ENCODE measurements around the gene TUBGCP5.
"Not testable (repeated sequence)": the region's sequence is repeated elsewhere in the genome, so short reads cannot be mapped to it uniquely, and the experiment has no call there.

TUBGCP5 gene

GRCh38 chr15:23039143-23039916, at the start of gene TUBGCP5:
Gene TUBGCP5, minus strand, starts transcription at chr15:23039569. Its CDS starts 26 bp downstream, at chr15:23039543.
- DNase-seq (ENCODE audit: low read depth): peak; percentile 76

GRCh38 chr15:23083115-23083514, 43.7 kb upstream of the TUBGCP5 start:
- DNase-seq (ENCODE audit: low read depth): no peak

- DNase-seq (ENCODE audit: low read depth): not testable (repeated sequence)
Measured at GRCh38 chr15:23081996-23082737, 42.8 kb upstream of the TUBGCP5 start.

- no peak for DNase-seq (ENCODE audit: low read depth)
Measured at GRCh38 chr15:23081271-23081670, 41.9 kb upstream of the TUBGCP5 start.

- no peak for DNase-seq (ENCODE audit: low read depth)
Measured at GRCh38 chr15:23079766-23080165, 40.4 kb upstream of the TUBGCP5 start.

- DNase-seq (ENCODE audit: low read depth): no peak
Measured at GRCh38 chr15:23075927-23076326, 36.6 kb upstream of the TUBGCP5 start.

GRCh38 chr15:23074684-23075083, 35.3 kb upstream of the TUBGCP5 start:
- DNase-seq (ENCODE audit: low read depth): no peak

GRCh38 chr15:23073890-23074646, 34.7 kb upstream of the TUBGCP5 start:
- no peak for DNase-seq (ENCODE audit: low read depth)

GRCh38 chr15:23072633-23073032, 33.3 kb upstream of the TUBGCP5 start:
- DNase-seq (ENCODE audit: low read depth): no peak

- DNase-seq (ENCODE audit: low read depth): no peak
Measured at GRCh38 chr15:23069496-23070166, 30.3 kb upstream of the TUBGCP5 start.

GRCh38 chr15:23067416-23067815, 28.0 kb upstream of the TUBGCP5 start:
- DNase-seq (ENCODE audit: low read depth): no peak

- DNase-seq (ENCODE audit: low read depth): no peak
Measured at GRCh38 chr15:23065836-23066235, 26.5 kb upstream of the TUBGCP5 start.

GRCh38 chr15:23064156-23064555, 24.8 kb upstream of the TUBGCP5 start:
- DNase-seq (ENCODE audit: low read depth): no peak

GRCh38 chr15:23057707-23058106, 18.3 kb upstream of the TUBGCP5 start:
- no peak for DNase-seq (ENCODE audit: low read depth)

- DNase-seq (ENCODE audit: low read depth): no peak
Measured at GRCh38 chr15:23055316-23055715, 15.9 kb upstream of the TUBGCP5 start.

GRCh38 chr15:23052522-23052921, 13.2 kb upstream of the TUBGCP5 start:
- DNase-seq (ENCODE audit: low read depth): no peak

GRCh38 chr15:23050708-23051107, 11.3 kb upstream of the TUBGCP5 start:
- DNase-seq (ENCODE audit: low read depth): no peak

GRCh38 chr15:23049984-23050628, 10.7 kb upstream of the TUBGCP5 start:
- no peak for DNase-seq (ENCODE audit: low read depth)

- DNase-seq (ENCODE audit: low read depth): not testable (repeated sequence)
Measured at GRCh38 chr15:23048572-23049282, 9.4 kb upstream of the TUBGCP5 start.

- DNase-seq (ENCODE audit: low read depth): not testable (repeated sequence)
Measured at GRCh38 chr15:23043987-23044386, 4.6 kb upstream of the TUBGCP5 start.

GRCh38 chr15:23043535-23043934, 4.2 kb upstream of the TUBGCP5 start:
- DNase-seq (ENCODE audit: low read depth): not testable (repeated sequence)
